Astrocyte (in vitro differentiated cells and primary cell): Measurements from ENCODE around the gene PTPRM. TPM values are rescaled to one million over a fixed set of nuclear protein-coding genes. Genes with fewer than 3 reads are reported as not detected.

Experiments used
- DNase-seq: peaks from one replicate; pipeline ENCODE4 v3.0.0-alpha.2; 2010; ENCODE audit warnings: low read depth
- FAIRE-seq: peaks from 2 replicates; lab custom pipeline; 2011; peaks lifted over from hg19 to GRCh38; lab: Jason Lieb, UNC
- H2AFZ ChIP-seq: 2 replicates; pipeline ENCODE4 v1.6.0; 2012; ENCODE audit warnings: low read depth, low read length, inconsistent platforms
- H3K27ac ChIP-seq: 2 replicates; pipeline ENCODE4 v1.5.1; 2011; ENCODE audit warnings: low read depth, low read length, inconsistent platforms
- H3K27me3 ChIP-seq: 2 replicates; pipeline ENCODE4 v1.6.0; 2011; ENCODE audit warnings: low read length, inconsistent platforms; ENCODE audit not compliant: insufficient read depth
- H3K36me3 ChIP-seq: 2 replicates; pipeline ENCODE4 v1.5.1; 2011; ENCODE audit warnings: low read length, inconsistent platforms; ENCODE audit not compliant: insufficient read depth
- H3K4me1 ChIP-seq: 2 replicates; pipeline ENCODE4 v1.5.1; 2011; ENCODE audit warnings: low read length, inconsistent platforms; ENCODE audit not compliant: insufficient read depth
- H3K4me2 ChIP-seq: 2 replicates; pipeline ENCODE4 v1.6.0; 2012; ENCODE audit warnings: low read length, inconsistent platforms
- H3K4me3 ChIP-seq: 2 replicates; pipeline ENCODE4 v1.5.1; 2011; ENCODE audit warnings: low read depth, mild to moderate bottlenecking, low read length, inconsistent platforms; ENCODE audit not compliant: insufficient read depth
- H3K79me2 ChIP-seq: 2 replicates; pipeline ENCODE4 v1.6.0; 2012; ENCODE audit warnings: mild to moderate bottlenecking, low read length, inconsistent platforms; ENCODE audit not compliant: insufficient read depth
- H3K9ac ChIP-seq: 2 replicates; pipeline ENCODE4 v1.6.0; 2012; ENCODE audit warnings: mild to moderate bottlenecking, low read length, inconsistent platforms
- H3K9me3 ChIP-seq: 2 replicates; pipeline ENCODE4 v1.5.1; 2012; ENCODE audit warnings: low read depth, mild to moderate bottlenecking, low read length, inconsistent platforms; ENCODE audit not compliant: insufficient read depth
- H4K20me1 ChIP-seq: 2 replicates; pipeline ENCODE4 v1.6.0; 2012; ENCODE audit warnings: low read length, inconsistent platforms; ENCODE audit not compliant: insufficient read depth
- H3K27ac Mint-ChIP-seq: one replicate; pipeline ENCODE4 v1.8.0; 2021; ENCODE audit warnings: mild to moderate bottlenecking, mixed read lengths; ENCODE audit not compliant: unreplicated experiment
- H3K27me3 Mint-ChIP-seq: one replicate; pipeline ENCODE4 v1.8.0; 2021; ENCODE audit warnings: low read depth, mixed read lengths; ENCODE audit not compliant: unreplicated experiment
- H3K36me3 Mint-ChIP-seq: one replicate; pipeline ENCODE4 v1.8.0; 2021; ENCODE audit warnings: low read depth, mixed read lengths; ENCODE audit not compliant: unreplicated experiment
- H3K4me1 Mint-ChIP-seq: one replicate; pipeline ENCODE4 v1.8.0; 2021; ENCODE audit warnings: low read depth, mixed read lengths; ENCODE audit not compliant: unreplicated experiment
- H3K4me3 Mint-ChIP-seq: one replicate; pipeline ENCODE4 v1.8.0; 2021; ENCODE audit warnings: mild to moderate bottlenecking, moderate library complexity, mixed read lengths; ENCODE audit not compliant: unreplicated experiment
- H3K9me3 Mint-ChIP-seq: one replicate; pipeline ENCODE4 v1.8.0; 2021; ENCODE audit warnings: mild to moderate bottlenecking, mixed read lengths; ENCODE audit not compliant: unreplicated experiment
- CTCF ChIP-seq: IDR thresholded peaks from 2 replicates; pipeline ENCODE4 v1.5.1; 2011; ENCODE audit warnings: low read depth, mild to moderate bottlenecking, inconsistent platforms, low read length, moderate library complexity; ENCODE audit not compliant: insufficient read depth
- EZH2 ChIP-seq: IDR thresholded peaks from 2 replicates; pipeline ENCODE4 v1.6.1; 2012; ENCODE audit warnings: mild to moderate bottlenecking, low read length, inconsistent platforms; ENCODE audit not compliant: insufficient read depth
- total RNA-seq: library from RNA; stranded (reverse); gene quantifications from 2 replicates; pipeline ENCODE4 v1.2.1, GENCODE V29; 2021

Gene PTPRM
- total RNA-seq, 1 donor from 2014 or later = 59.6 TPM

DNA sequence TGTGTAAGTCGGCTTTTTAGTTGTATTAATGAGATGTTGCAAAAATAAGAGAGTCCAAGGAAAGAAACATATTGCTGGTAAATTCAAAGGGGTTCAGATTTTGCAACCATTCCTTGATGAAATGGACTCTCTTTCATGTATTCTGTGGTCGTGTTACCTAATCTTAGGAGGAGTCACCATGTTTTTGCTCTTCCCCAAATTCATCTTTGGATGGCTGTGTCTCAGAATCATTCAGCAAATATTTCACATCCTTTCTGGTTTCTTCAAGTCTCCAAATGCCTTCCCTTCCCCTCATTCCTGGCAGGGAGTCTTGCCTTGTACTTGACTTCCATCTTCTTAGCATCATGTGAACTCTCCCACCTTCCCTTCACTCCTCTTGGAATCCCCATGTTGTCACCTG is 66.1 kb downstream of the PTPRM start:
- Mint-ChIP-seq H3K36me3 (no peaks in the 10 kb centered on the region), H3K27me3 (no peaks in the 10 kb centered on the region), H3K27ac (no peak overlapping the region), H3K4me3 (no peak overlapping the region), H3K9me3 (no peaks in the 10 kb centered on the region), H3K4me1 (no peaks in the 10 kb centered on the region)
- Histone ChIP-seq H3K27ac (no peak overlapping the region), H3K4me3 (no peak overlapping the region), H3K4me1 (no peaks in the 10 kb centered on the region), H3K27me3 (no peaks in the 10 kb centered on the region), H3K36me3 (no peaks in the 10 kb centered on the region), H3K9me3 (no peaks in the 10 kb centered on the region), H3K9ac (no peak overlapping the region), H2AFZ (no peak overlapping the region), H3K4me2 (no peak overlapping the region), H3K79me2 (peaks cover 21% of the 10 kb centered on the region), H4K20me1 (peaks cover 35% of the 10 kb centered on the region)
- FAIRE-seq = no peak
- TF ChIP-seq EZH2 (no peak), CTCF (no peak)
- no peak for DNase-seq

DNA sequence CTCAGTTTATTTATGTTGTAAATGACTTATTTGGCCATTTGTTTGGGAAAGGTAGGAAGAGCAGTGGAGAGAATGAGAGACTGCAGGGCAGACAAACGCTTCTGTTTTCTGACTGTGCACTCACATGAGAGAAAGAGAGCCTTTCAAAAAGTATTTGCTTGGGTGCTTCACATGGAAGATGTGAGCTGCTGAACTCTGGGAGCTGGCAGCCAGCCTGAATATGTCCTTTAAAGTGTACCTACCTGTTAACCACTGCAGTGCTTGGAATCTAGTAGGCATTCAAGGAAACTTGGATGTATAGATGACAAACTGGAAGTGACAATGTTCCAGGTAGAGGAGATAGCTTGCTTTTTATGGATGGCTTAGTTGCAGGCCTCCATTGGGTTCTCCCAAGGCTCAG is 68.8 kb downstream of the PTPRM start:
- H3K4me2 ChIP-seq = no peak overlapping the region
- DNase-seq (no peak), FAIRE-seq (no peak)
- no peak overlapping the region for H3K4me3 ChIP-seq
- H3K4me3 Mint-ChIP-seq = no peak overlapping the region
- no peaks in the 10 kb centered on the region for H3K36me3 Mint-ChIP-seq
- H3K4me1 ChIP-seq = no peaks in the 10 kb centered on the region
- H3K9me3 ChIP-seq = no peaks in the 10 kb centered on the region
- H3K9me3 Mint-ChIP-seq = no peaks in the 10 kb centered on the region
- H3K27ac ChIP-seq = no peak overlapping the region
- H3K27ac Mint-ChIP-seq = no peak overlapping the region
- H4K20me1 ChIP-seq = peaks cover 29% of the 10 kb centered on the region
- peaks cover 10% of the 10 kb centered on the region for H3K79me2 ChIP-seq
- no peak for TF ChIP-seq EZH2
- no peak for TF ChIP-seq CTCF
- H2AFZ ChIP-seq = no peak overlapping the region
- no peaks in the 10 kb centered on the region for H3K36me3 ChIP-seq
- no peaks in the 10 kb centered on the region for H3K27me3 ChIP-seq
- H3K9ac ChIP-seq = no peak overlapping the region
- H3K27me3 Mint-ChIP-seq = no peaks in the 10 kb centered on the region
- no peaks in the 10 kb centered on the region for H3K4me1 Mint-ChIP-seq

- no peak for FAIRE-seq
- Mint-ChIP-seq H3K9me3 (no peaks in the 10 kb centered on the region), H3K4me1 (no peaks in the 10 kb centered on the region), H3K4me3 (no peak overlapping the region), H3K27me3 (no peaks in the 10 kb centered on the region), H3K36me3 (no peaks in the 10 kb centered on the region), H3K27ac (no peak overlapping the region)
- H3K4me1 ChIP-seq = no peaks in the 10 kb centered on the region
- no peaks in the 10 kb centered on the region for H3K36me3 ChIP-seq
- H4K20me1 ChIP-seq = peaks cover 29% of the 10 kb centered on the region
- DNase-seq = no peak
- no peak for TF ChIP-seq EZH2
- no peak for TF ChIP-seq CTCF
- H3K9me3 ChIP-seq = no peaks in the 10 kb centered on the region
- no peak overlapping the region for H3K27ac ChIP-seq
- no peaks in the 10 kb centered on the region for H3K27me3 ChIP-seq
- H2AFZ ChIP-seq = no peak overlapping the region
- H3K9ac ChIP-seq = no peak overlapping the region
- H3K79me2 ChIP-seq = peaks cover 7% of the 10 kb centered on the region
- no peak overlapping the region for H3K4me3 ChIP-seq
- no peak overlapping the region for H3K4me2 ChIP-seq
Observed at GRCh38 chr18:7637269-7637668, 70.2 kb downstream of the PTPRM start.
